HepG2 (cell line): ENCODE measurements around the gene AADACL4. TPM values are rescaled to one million over a fixed set of nuclear protein-coding genes. Genes with fewer than 3 reads are reported as not detected.

Experiments used
- ATF7-NPFF ChIP-seq: sonication (generic); formaldehyde crosslinking; IDR thresholded peaks from 2 replicates; pipeline ENCODE4 v1.8.1; 2023; ENCODE audit warnings: mild to moderate bottlenecking, low read depth, missing genetic modification reagents, moderate library complexity
- SALL1 ChIP-seq: sonication (generic); formaldehyde crosslinking; IDR thresholded peaks from 2 replicates; pipeline ENCODE4 v1.8.0; 2022; ENCODE audit warnings: mild to moderate bottlenecking, missing genetic modification reagents
- ZBTB40 ChIP-seq, 2 experiments: fragments of 450-650 bp in 1 of 2; sonication (generic) in 1 of 2; formaldehyde crosslinking in 1 of 2; IDR thresholded peaks; 2 replicates each; pipeline versions ENCODE4 v1.6.1 to v1.8.0; 2016 to 2022; ENCODE audit warnings: antibody characterized with exemption in 1 of 2, mild to moderate bottlenecking in 1 of 2, missing genetic modification reagents in 1 of 2
- polyA plus RNA-seq, 8 experiments: library from polyadenylated mRNA; depleted of rRNA in 3 of 8; stranded (reverse) in 7 of 8; unstranded in 1 of 8; fragments of >200 nt; fragmentation: Illumina TruSeq in 4 of 8; extraction: Trizol in 4 of 8; gene quantifications; 2 replicates each; pipeline versions ENCODE4 v1.2.1 to v1.2.3, GENCODE V29; 2011 to 2016; ENCODE audit warnings: low read depth in 4 of 8, missing spikeins in 1 of 8, mixed read lengths in 1 of 8; ENCODE audit not compliant: insufficient read depth in 1 of 8
- total RNA-seq, 5 experiments: library from RNA; depleted of rRNA; stranded (reverse); fragments of >200 nt; fragmentation: Illumina TruSeq; extraction: Trizol; gene quantifications; 2 replicates each; pipeline ENCODE4 v1.2.3, GENCODE V29; 2016; ENCODE audit warnings: low read depth in 1 of 5

AADACL4 gene
- total and polyA plus RNA-seq, 2 of the 13 experiments (the other 11 are each of a cell fraction or from before 2014, with no cell fraction given), result not detected

GRCh38 chr1:12603224-12603623 lies 40.7 kb upstream of the AADACL4 start (continued):
- TF ChIP-seq ATF7-NPFF (CRISPR knock-in tag), result no peak
- no peak for TF ChIP-seq ZBTB40 (IDR thresholded peaks at IDR 0.05)
- TF ChIP-seq ZBTB40 (CRISPR knock-in tag; IDR thresholded peaks at IDR 0.05), result no peak
- TF ChIP-seq SALL1 (CRISPR knock-in tag), result no peak
